GM12878 (cell line): ENCODE data around the gene ATP1B1. TPM values are rescaled to one million over a fixed set of nuclear protein-coding genes. Genes with fewer than 3 reads are reported as not detected.

Source experiments
- ATAC-seq: fragments of 200-7000 bp; cut with Tn5 transposase; 3 replicates; pipeline ENCODE4 v1.9.1; 2020; ENCODE audit warnings: mild to moderate bottlenecking, moderate library complexity
- BruUV-seq: library from RNA; stranded (reverse); fragments of 400-500 nt; replicated peaks from 2 replicates; lab custom pipeline; 2021; lab: Mats Ljungman, UMichigan
- CTCF ChIA-PET: fragments of 300-600 bp; sonication (Branson Sonifier 250); formaldehyde crosslinking; extraction: SDS; loops from one replicate; lab custom pipeline; 2021; ENCODE audit warnings: inconsistent platforms; lab: Yijun Ruan, JAX
- POLR2A ChIA-PET: fragments of 350-600 bp; formaldehyde crosslinking; extraction: SDS; loops from one replicate; lab custom pipeline; 2021; ENCODE audit warnings: inconsistent platforms; lab: Charles Lee
- RAD21 ChIA-PET: fragments of 300-600 bp; sonication (Branson Sonifier 250); formaldehyde crosslinking; loops from one replicate; lab custom pipeline; 2023; ENCODE audit warnings: antibody characterized with exemption; ENCODE audit not compliant: unreplicated experiment; lab: Charles Lee
- SMC1A ChIA-PET: fragments of 300-600 bp; sonication (Branson Sonifier 250); formaldehyde crosslinking; loops from one replicate; lab custom pipeline; 2023; ENCODE audit not compliant: unreplicated experiment, uncharacterized antibody; lab: Charles Lee
- DNase-seq: peaks from one replicate; pipeline ENCODE4 v3.0.0-alpha.2; 2011; ENCODE audit warnings: low read depth, low spot score
- FAIRE-seq: peaks from 3 replicates; lab custom pipeline; 2011; peaks lifted over from hg19 to GRCh38; lab: Jason Lieb, UNC
- H2AFZ ChIP-seq: 2 replicates; pipeline ENCODE4 v1.6.0; 2011; ENCODE audit warnings: low read depth, low read length, control low read depth; ENCODE audit not compliant: control insufficient read depth
- H3K27ac ChIP-seq: 2 replicates; pipeline ENCODE4 v1.5.1; 2011; ENCODE audit warnings: control low read depth; ENCODE audit not compliant: control insufficient read depth, insufficient read depth
- H3K27me3 ChIP-seq, 2 experiments: replicated peaks in 1 of 2; 2 replicates each; pipeline versions ENCODE4 v1.6.0 to v1.6.1; 2011; ENCODE audit warnings: low read length in 1 of 2; ENCODE audit not compliant: control insufficient read depth in 2 of 2, insufficient read depth in 2 of 2
- H3K36me3 ChIP-seq, 2 experiments: 2 replicates each; pipeline ENCODE4 v1.5.1; 2011; ENCODE audit warnings: low read length in 1 of 2; ENCODE audit not compliant: control insufficient read depth in 2 of 2, insufficient read depth in 2 of 2
- H3K4me1 ChIP-seq: 2 replicates; pipeline ENCODE4 v1.6.1; 2011; ENCODE audit warnings: mild to moderate bottlenecking, low read length, moderate library complexity, mixed read lengths; ENCODE audit not compliant: control insufficient read depth, insufficient read depth
- H3K4me2 ChIP-seq: 2 replicates; pipeline ENCODE4 v1.6.0; 2011; ENCODE audit warnings: control low read depth; ENCODE audit not compliant: control insufficient read depth, insufficient read depth
- H3K4me3 ChIP-seq: fragments of 200-600 bp; sonication (generic); 2 replicates; pipeline ENCODE4 v1.5.1; 2016
- H3K79me2 ChIP-seq: 2 replicates; pipeline ENCODE4 v1.6.0; 2011; ENCODE audit warnings: low read length; ENCODE audit not compliant: control insufficient read depth, insufficient read depth
- H3K9ac ChIP-seq: 2 replicates; pipeline ENCODE4 v1.8.0; 2011; ENCODE audit warnings: low read length, control low read depth, mixed read lengths; ENCODE audit not compliant: control insufficient read depth, insufficient read depth
- H3K9me3 ChIP-seq: replicated peaks from 3 replicates; pipeline ENCODE4 v1.5.1; 2011; ENCODE audit warnings: mild to moderate bottlenecking, low read length; ENCODE audit not compliant: control insufficient read depth, insufficient read depth
- H4K20me1 ChIP-seq: 2 replicates; pipeline ENCODE4 v1.6.0; 2011; ENCODE audit not compliant: control insufficient read depth, insufficient read depth
- ATF7 ChIP-seq: fragments of 450-650 bp; IDR thresholded peaks from 2 replicates; pipeline ENCODE4 v1.6.1; 2016; ENCODE audit warnings: low read depth, mild to moderate bottlenecking
- BCL11A ChIP-seq: IDR thresholded peaks from 2 replicates; pipeline ENCODE4 v1.6.1; 2011; ENCODE audit warnings: low read depth, low read length
- BMI1 ChIP-seq: fragments of 450-650 bp; IDR thresholded peaks from 2 replicates; pipeline ENCODE4 v1.6.1; 2016; ENCODE audit warnings: mild to moderate bottlenecking, moderate library complexity, borderline replicate concordance
- CBX3 ChIP-seq: fragments of 200-600 bp; sonication (generic); IDR thresholded peaks from 2 replicates; pipeline ENCODE4 v1.6.1; 2016; ENCODE audit warnings: low read depth, borderline replicate concordance
- CBX5 ChIP-seq: sonication (generic); IDR thresholded peaks from 2 replicates; pipeline ENCODE4 v1.6.1; 2016; ENCODE audit warnings: low read depth, moderate library complexity, mild to moderate bottlenecking, inconsistent platforms
- CREM ChIP-seq: IDR thresholded peaks from 2 replicates; pipeline ENCODE4 v1.6.1; 2014; ENCODE audit warnings: antibody characterized with exemption, low read depth
- DPF2 ChIP-seq: fragments of 450-650 bp; IDR thresholded peaks from 2 replicates; pipeline ENCODE4 v1.6.1; 2017; ENCODE audit warnings: mild to moderate bottlenecking
- FOXM1 ChIP-seq: IDR thresholded peaks from 2 replicates; pipeline ENCODE4 v1.6.1; 2012; ENCODE audit warnings: low read depth, mild to moderate bottlenecking, inconsistent platforms, low read length, moderate library complexity
- IRF4 ChIP-seq: IDR thresholded peaks from 2 replicates; pipeline ENCODE4 v1.6.1; 2011; ENCODE audit warnings: low read depth, low read length
- JUNB ChIP-seq: IDR thresholded peaks from 2 replicates; pipeline ENCODE4 v1.6.1; 2016; ENCODE audit warnings: antibody characterized with exemption, mild to moderate bottlenecking
- KAT2A ChIP-seq: conservative IDR thresholded peaks from 2 replicates; pipeline ENCODE4 v1.6.1; 2011; ENCODE audit warnings: low read depth, low read length; ENCODE audit not compliant: control insufficient read depth
- MEF2A ChIP-seq: IDR thresholded peaks from 2 replicates; pipeline ENCODE4 v1.6.1; 2011; ENCODE audit warnings: low read depth, mild to moderate bottlenecking, low read length, moderate library complexity; ENCODE audit not compliant: insufficient read depth
- MTA3 ChIP-seq: IDR thresholded peaks from 2 replicates; pipeline ENCODE4 v1.6.1; 2012; ENCODE audit warnings: low read length, inconsistent platforms, borderline replicate concordance
- MXI1 ChIP-seq: fragments of 150-350 bp; IDR thresholded peaks from 2 replicates; pipeline ENCODE4 v1.6.1; 2011; ENCODE audit warnings: low read depth, mild to moderate bottlenecking, inconsistent platforms, low read length, improper control_type of control experiment
- NRF1 ChIP-seq: conservative IDR thresholded peaks from 2 replicates; pipeline ENCODE4 v1.6.1; 2011; ENCODE audit warnings: mild to moderate bottlenecking, low read depth, low read length, improper control_type of control experiment
- PAX5 ChIP-seq: IDR thresholded peaks from 2 replicates; pipeline ENCODE4 v1.6.1; 2011; ENCODE audit warnings: low read depth, low read length, borderline replicate concordance
- PBX3 ChIP-seq: IDR thresholded peaks from 2 replicates; pipeline ENCODE4 v1.6.1; 2011; ENCODE audit warnings: mild to moderate bottlenecking, low read depth, low read length, moderate library complexity; ENCODE audit not compliant: insufficient replicate concordance
- POLR2AphosphoS5 ChIP-seq: IDR thresholded peaks from 2 replicates; pipeline ENCODE4 v1.6.1; 2011; ENCODE audit warnings: mild to moderate bottlenecking, low read length, inconsistent platforms
- RUNX3 ChIP-seq: IDR thresholded peaks from 2 replicates; pipeline ENCODE4 v1.6.1; 2012; ENCODE audit warnings: low read length, inconsistent platforms
- SMARCA5 ChIP-seq: fragments of 450-650 bp; IDR thresholded peaks from 2 replicates; pipeline ENCODE4 v1.6.1; 2017; ENCODE audit warnings: mild to moderate bottlenecking
- SPI1 ChIP-seq: IDR thresholded peaks from 2 replicates; pipeline ENCODE4 v1.6.1; 2011; ENCODE audit warnings: low read depth, mild to moderate bottlenecking, low read length, moderate library complexity, borderline replicate concordance; ENCODE audit not compliant: insufficient read depth
- SREBF2 ChIP-seq: IDR thresholded peaks from 2 replicates; pipeline ENCODE4 v1.6.1; 2012; ENCODE audit warnings: mild to moderate bottlenecking, low read length
- USF2 ChIP-seq: IDR thresholded peaks from 2 replicates; pipeline ENCODE4 v1.6.1; 2011; ENCODE audit warnings: low read depth, low read length, improper control_type of control experiment, borderline replicate concordance
- ZNF217 ChIP-seq: fragments of 450-650 bp; IDR thresholded peaks from 2 replicates; pipeline ENCODE4 v1.6.1; 2017; ENCODE audit warnings: antibody characterized with exemption, mild to moderate bottlenecking
- WGBS: methylation state at CpG from one replicate; pipeline ENCODE4 v1.1.6; 2016; ENCODE audit warnings: low lambda C conversion rate; ENCODE audit not compliant: insufficient replicate concordance, insufficient coverage; ENCODE audit errors: missing lambda C conversion rate; 5-methylcytosine and 5-hydroxymethylcytosine counted together
- in situ Hi-C: fragments of 300-500 bp; cut with MboI; formaldehyde crosslinking; loops from 9 replicates; pipeline ENCODE4 v1.14.3; 2018; ENCODE audit warnings: mixed read lengths
- intact Hi-C: fragments of 100-400 bp; cut with micrococcal nuclease; formaldehyde crosslinking; loops from one replicate; pipeline ENCODE4 v1.14.2; 2022; ENCODE audit not compliant: unreplicated experiment
- polyA plus RNA-seq, 11 experiments: library from polyadenylated mRNA; depleted of rRNA in 4 of 11; unstranded in 6 of 11; stranded (reverse) in 5 of 11; fragments of >200 nt; fragmentation: Nextera tagmentation in 4 of 11; fragmentation: Illumina TruSeq in 1 of 11; extraction: Ambion mirVana in 4 of 11; extraction: Trizol in 1 of 11; gene quantifications; 1 replicate in 1 of 11; 2 replicates in 10 of 11; pipeline versions ENCODE4 v1.2.1 to v1.2.3, GENCODE V29; 2011 to 2016; ENCODE audit warnings: inconsistent platforms in 2 of 11, missing spikeins in 2 of 11, low read depth in 1 of 11
- total RNA-seq, 4 experiments: library from RNA; depleted of rRNA in 3 of 4; stranded (reverse); fragments of >200 nt in 3 of 4; fragmentation: Illumina TruSeq in 1 of 4; extraction: Trizol in 1 of 4; gene quantifications; 2 replicates each; pipeline versions ENCODE4 v1.2.1 to v1.2.3, GENCODE V29; 2013 to 2021

ATP1B1 gene
- total and polyA plus RNA-seq, 10 of the 15 experiments (the other 5 are each of a cell fraction or from before 2014, with no cell fraction given) = 0.84 to 14.0 (median 1.4) TPM

- H3K9me3 ChIP-seq = no peaks in the 10 kb centered on the region
- H3K27me3 ChIP-seq = no peaks in the 10 kb centered on the region
- SMC1A ChIA-PET = interaction anchor here (0.8 to 17.5 kb wide), 17 partner anchors 9 to 257 kb away, joined by 3 to 188 read pairs (median 5); partner anchors contain the start of gene ATP1B1
- ATAC-seq = peak; percentile 31
- H3K36me3 ChIP-seq = no peaks in the 10 kb centered on the region
- RAD21 ChIA-PET = interaction anchor here (0.8 to 9.8 kb wide), 13 partner anchors 9 to 536 kb away, joined by 3 to 109 read pairs (median 3); no protein-coding TSS in a partner anchor
- H3K9ac ChIP-seq = no peak overlapping the region
- no peaks in the 10 kb centered on the region for H4K20me1 ChIP-seq
- BruUV-seq = no TSS peak
- no peak for FAIRE-seq
- POLR2A ChIA-PET = interaction anchor here (0.6 to 2.0 kb wide), 10 partner anchors 14 to 79 kb away, joined by 3 to 8 read pairs (median 6); no protein-coding TSS in a partner anchor
- CTCF ChIA-PET = interaction anchor here (1.3 to 3.4 kb wide), 5 partner anchors 10 to 41 kb away, joined by 3 to 19 read pairs (median 8); partner anchors contain the start of gene ATP1B1
- in situ Hi-C loops = no loop called here
- H3K27ac ChIP-seq = peak overlapping the region; percentile 50; the same call in 1 of the 2 replicates
- H3K4me3 ChIP-seq = peak overlapping the region; percentile 24; the same call in 1 of the 2 replicates
- no peaks in the 10 kb centered on the region for H3K79me2 ChIP-seq
- H3K4me1 ChIP-seq = peaks cover 20% of the 10 kb centered on the region
- intact Hi-C loops = loop anchor here (5.0 kb wide), 1 partner anchor 63 kb away; no protein-coding TSS in a partner anchor
- DNase-seq = no peak
- peak overlapping the region; percentile 69 for H2AFZ ChIP-seq
- WGBS = 25% methylated on average over 4 of the region's 4 CpGs
- peak overlapping the region; percentile 69 for H3K4me2 ChIP-seq
- 0 out of 2 replicates have a peak, but pooled peaks have one; percentile 30 for TF ChIP-seq ZNF217
- no peak for TF ChIP-seq PBX3
- TF ChIP-seq ATF7 = no peak
- TF ChIP-seq SPI1 = peak; percentile 53; the same call in 1 of the 2 replicates
- 0 out of 2 replicates have a peak, but pooled peaks have one; percentile 11 for TF ChIP-seq CREM
- 0 out of 2 replicates have a peak, but pooled peaks have one; percentile 12 for TF ChIP-seq BMI1
- no peak for TF ChIP-seq CBX5
- no peak for TF ChIP-seq KAT2A
- no peak for TF ChIP-seq MTA3
- peak; percentile 15; the same call in 1 of the 2 replicates for TF ChIP-seq BCL11A
- TF ChIP-seq MEF2A = no peak
- no peak for TF ChIP-seq CBX3
- TF ChIP-seq PAX5 = no peak
- no peak for TF ChIP-seq MXI1
- no peak for TF ChIP-seq SREBF2
- TF ChIP-seq DPF2 = peak; percentile 40; the same call in 1 of the 2 replicates
- no peak for TF ChIP-seq POLR2AphosphoS5
- TF ChIP-seq NRF1 = no peak
- peak; percentile 58 for TF ChIP-seq JUNB
- TF ChIP-seq USF2 = no peak
- peak; percentile 59 for TF ChIP-seq RUNX3
- TF ChIP-seq FOXM1 = 0 out of 2 replicates have a peak, but pooled peaks have one; percentile 31
- TF ChIP-seq SMARCA5 = no peak
- TF ChIP-seq IRF4 = peak; percentile 50; the same call in 1 of the 2 replicates
Observed at GRCh38 chr1:169090308-169090899, 16.1 kb upstream of the ATP1B1 start.
